ENCODE results near the gene WDR83.

Gene WDR83

GRCh38 chr19:12648088-12648487 lies 18.5 kb upstream of the WDR83 start:
- no peak for DNase-seq
- in situ Hi-C loops (cut with HindIII; ENCODE audit: low pct_ligation_motif_present, low pct_unique_long_range_greater_than_20kb, low sequenced_read_pairs): no loop called here

- no peak for DNase-seq
These were observed 16.7 kb upstream of the WDR83 start for GRCh38 chr19:12649941-12650340.

DNA sequence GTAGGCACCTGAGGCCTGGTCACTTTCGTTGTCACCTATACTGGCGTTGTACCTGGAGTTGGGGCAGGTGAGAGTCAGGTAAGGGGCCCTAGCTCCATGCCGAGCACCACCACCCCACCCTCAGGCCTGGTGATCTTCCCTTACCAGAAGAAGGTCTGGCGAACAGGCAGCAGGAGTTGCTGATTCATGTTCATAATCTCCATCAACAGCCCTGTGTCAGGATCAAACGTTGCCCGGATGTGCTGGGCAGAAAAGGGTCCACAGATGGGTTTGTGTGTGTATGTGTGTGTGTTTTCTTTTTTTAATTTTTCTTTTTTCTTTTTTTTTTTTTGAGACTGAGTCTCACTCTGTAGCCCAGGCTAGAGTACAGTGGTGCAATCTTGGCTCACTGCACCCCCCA lies 14.4 kb upstream of the WDR83 start:
- in situ Hi-C loops (cut with HindIII; ENCODE audit: low pct_ligation_motif_present, low pct_unique_long_range_greater_than_20kb, low sequenced_read_pairs): no loop called here
- DNase-seq: no peak

More at GRCh38 chr19:12649941-12650340, 16.7 kb upstream of the WDR83 start:
- in situ Hi-C loops (cut with HindIII; ENCODE audit: low pct_ligation_motif_present, low pct_unique_long_range_greater_than_20kb, low sequenced_read_pairs): no loop called here

DNA sequence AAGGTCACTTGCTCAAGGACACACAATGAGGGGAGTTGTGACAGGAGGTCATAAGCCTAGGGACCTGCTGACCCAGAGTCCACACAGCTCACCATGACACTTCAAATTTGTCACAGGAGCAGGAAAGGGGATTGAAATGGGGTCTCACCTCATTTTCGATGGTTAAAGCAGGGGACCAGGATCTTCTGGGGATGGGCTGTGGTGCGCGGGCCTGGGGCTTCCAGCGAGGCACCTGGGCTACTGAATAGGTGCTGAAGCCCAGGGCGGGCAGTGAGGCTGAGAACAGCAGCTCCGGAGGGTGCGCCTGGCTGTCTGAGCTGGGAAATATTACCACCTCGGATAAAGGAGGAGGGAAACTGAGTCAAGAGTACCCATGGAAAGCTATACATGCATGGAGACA lies 11.1 kb upstream of the WDR83 start:
- in situ Hi-C loops (cut with HindIII; ENCODE audit: low pct_ligation_motif_present, low pct_unique_long_range_greater_than_20kb, low sequenced_read_pairs): no loop called here
- DNase-seq: no peak

DNA sequence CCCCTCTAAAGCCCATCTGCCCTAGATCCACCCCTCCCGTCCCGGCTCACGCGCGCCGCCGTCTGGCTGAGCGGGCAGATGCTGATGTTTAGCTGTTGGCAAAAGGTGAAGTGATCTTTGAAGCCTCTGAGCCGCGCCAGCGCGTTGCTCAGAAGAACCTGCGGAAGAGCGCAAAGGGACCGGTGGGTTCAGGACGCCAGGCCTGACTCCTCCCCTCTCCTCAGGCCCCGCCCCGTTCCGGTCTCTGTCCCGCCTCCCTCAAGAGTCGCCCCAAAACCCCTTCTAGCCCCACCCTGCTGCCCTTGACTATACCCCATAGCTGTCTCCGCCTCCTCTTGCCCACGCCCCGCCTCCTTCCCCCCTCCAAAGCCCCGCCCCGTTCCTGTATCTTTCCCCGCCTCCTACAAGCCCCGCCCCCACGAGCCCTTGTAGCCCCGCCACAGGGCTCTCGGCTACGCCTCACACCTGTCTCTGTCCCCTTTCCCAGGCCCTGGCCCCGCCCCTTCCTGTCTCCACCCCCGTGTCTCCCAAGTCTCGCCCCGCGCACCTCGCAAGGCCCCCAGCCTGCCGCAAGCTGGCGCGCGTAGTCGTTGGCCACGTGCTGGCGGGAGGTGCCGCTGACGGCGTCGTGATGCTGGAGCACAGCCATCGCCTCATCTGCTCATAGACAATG lies 9.6 kb upstream of the WDR83 start:
- DNase-seq: no peak
- in situ Hi-C loops (cut with HindIII; ENCODE audit: low pct_ligation_motif_present, low pct_unique_long_range_greater_than_20kb, low sequenced_read_pairs): no loop called here

DNA sequence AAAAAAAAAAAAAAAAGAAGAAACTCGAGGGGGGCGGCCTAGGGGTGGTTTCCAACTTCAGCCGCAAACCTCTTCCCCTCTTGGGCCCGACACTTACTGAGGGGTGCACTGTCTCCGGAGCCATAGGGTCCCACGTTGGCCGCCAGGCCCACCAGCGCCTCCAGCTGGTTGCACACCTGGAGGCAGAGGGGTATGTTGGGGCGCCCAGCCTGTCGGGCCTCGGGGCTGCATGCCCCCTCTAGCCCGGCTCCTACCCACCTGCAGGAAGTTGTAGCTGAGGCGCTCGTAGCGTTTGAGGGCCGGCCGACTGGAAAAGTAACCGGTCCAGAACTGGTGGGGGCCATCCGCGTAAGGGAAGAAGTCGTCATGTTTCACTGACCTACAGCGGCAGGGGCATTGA lies 8.6 kb upstream of the WDR83 start:
- DNase-seq: no peak
- in situ Hi-C loops (cut with HindIII; ENCODE audit: low pct_ligation_motif_present, low pct_unique_long_range_greater_than_20kb, low sequenced_read_pairs): no loop called here

DNA sequence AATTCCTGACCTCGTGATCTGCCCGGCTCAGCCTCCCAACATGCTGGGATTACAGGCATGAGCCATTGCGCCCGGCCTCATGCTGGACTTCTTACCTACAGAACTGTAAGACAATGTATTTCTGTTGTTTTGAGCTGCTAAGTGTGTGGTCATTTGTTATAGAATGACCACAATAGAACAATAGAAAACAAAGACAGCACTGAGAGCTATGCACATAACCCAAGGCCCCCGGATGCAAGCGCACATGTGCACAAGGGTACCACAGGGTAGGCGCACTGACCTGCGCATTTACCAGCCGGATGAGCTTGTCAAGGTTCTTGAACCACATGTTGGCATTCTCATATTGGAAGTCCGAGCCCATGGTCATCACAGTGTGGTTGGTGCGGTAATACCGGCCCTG lies 5.6 kb upstream of the WDR83 start:
- no peak for DNase-seq
- in situ Hi-C loops (cut with HindIII; ENCODE audit: low pct_ligation_motif_present, low pct_unique_long_range_greater_than_20kb, low sequenced_read_pairs): no loop called here

DNA sequence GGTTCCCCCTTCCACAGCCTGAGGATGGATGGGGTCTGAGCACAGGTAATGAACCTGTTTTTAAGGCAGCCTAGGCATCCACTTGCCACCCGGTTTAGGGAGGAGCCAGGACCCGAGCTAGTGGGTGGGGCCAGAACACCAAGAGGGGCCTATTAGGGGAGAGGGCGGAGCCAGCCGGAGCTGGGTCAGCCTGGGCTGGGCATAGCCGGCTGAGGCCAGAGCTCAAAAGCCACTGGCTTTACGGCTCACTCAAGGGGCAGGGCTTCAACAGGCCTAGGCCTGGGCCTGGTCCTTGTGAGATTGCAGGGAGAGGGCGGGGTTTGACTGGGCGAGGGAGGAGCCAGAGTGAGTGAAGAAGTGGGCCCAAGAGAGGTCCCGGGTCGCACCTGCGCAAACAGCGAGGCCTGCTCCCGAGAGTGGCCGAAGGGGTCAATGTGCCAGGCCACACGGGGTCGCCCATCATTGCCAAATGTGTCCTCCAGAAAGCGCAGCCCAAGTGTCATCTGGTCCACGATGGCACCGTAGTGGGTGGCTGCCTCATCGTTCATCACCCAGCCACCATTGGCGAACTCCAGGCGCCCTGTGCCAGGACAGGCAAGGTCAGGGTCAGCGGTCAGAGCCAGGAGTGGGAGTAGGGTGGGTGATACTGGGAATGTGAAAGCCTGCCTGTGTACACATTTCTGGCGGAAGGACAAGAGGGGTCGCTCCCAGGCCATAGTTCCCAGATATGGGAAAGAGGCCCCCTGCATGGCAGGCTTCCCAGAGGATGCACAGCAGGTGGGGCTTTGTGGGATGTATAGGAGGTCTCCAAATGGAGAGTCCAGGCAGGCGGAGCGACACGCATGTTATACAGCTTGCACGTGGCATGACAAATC lies 2.0 kb upstream of the WDR83 start:
- in situ Hi-C loops (cut with HindIII; ENCODE audit: low pct_ligation_motif_present, low pct_unique_long_range_greater_than_20kb, low sequenced_read_pairs): no loop called here
- no peak for DNase-seq

GRCh38 chr19:12665281-12665573 lies 1.4 kb upstream of the WDR83 start:
- in situ Hi-C loops (cut with HindIII; ENCODE audit: low pct_ligation_motif_present, low pct_unique_long_range_greater_than_20kb, low sequenced_read_pairs): no loop called here
- no peak for DNase-seq

GRCh38 chr19:12665671-12666264 lies 839 bp upstream of the WDR83 start:
- DNase-seq: no peak
- in situ Hi-C loops (cut with HindIII; ENCODE audit: low pct_ligation_motif_present, low pct_unique_long_range_greater_than_20kb, low sequenced_read_pairs): no loop called here

GRCh38 chr19:12667731-12668302 lies 1.2 kb downstream of the WDR83 start:
- DNase-seq: no peak
- in situ Hi-C loops (cut with HindIII; ENCODE audit: low pct_ligation_motif_present, low pct_unique_long_range_greater_than_20kb, low sequenced_read_pairs): no loop called here

GRCh38 chr19:12668346-12668745 lies 1.7 kb downstream of the WDR83 start:
- DNase-seq: no peak
- in situ Hi-C loops (cut with HindIII; ENCODE audit: low pct_ligation_motif_present, low pct_unique_long_range_greater_than_20kb, low sequenced_read_pairs): no loop called here

GRCh38 chr19:12668932-12669269 lies 2.3 kb downstream of the WDR83 start:
- in situ Hi-C loops (cut with HindIII; ENCODE audit: low pct_ligation_motif_present, low pct_unique_long_range_greater_than_20kb, low sequenced_read_pairs): no loop called here
- peak; percentile 52 for DNase-seq

DNA sequence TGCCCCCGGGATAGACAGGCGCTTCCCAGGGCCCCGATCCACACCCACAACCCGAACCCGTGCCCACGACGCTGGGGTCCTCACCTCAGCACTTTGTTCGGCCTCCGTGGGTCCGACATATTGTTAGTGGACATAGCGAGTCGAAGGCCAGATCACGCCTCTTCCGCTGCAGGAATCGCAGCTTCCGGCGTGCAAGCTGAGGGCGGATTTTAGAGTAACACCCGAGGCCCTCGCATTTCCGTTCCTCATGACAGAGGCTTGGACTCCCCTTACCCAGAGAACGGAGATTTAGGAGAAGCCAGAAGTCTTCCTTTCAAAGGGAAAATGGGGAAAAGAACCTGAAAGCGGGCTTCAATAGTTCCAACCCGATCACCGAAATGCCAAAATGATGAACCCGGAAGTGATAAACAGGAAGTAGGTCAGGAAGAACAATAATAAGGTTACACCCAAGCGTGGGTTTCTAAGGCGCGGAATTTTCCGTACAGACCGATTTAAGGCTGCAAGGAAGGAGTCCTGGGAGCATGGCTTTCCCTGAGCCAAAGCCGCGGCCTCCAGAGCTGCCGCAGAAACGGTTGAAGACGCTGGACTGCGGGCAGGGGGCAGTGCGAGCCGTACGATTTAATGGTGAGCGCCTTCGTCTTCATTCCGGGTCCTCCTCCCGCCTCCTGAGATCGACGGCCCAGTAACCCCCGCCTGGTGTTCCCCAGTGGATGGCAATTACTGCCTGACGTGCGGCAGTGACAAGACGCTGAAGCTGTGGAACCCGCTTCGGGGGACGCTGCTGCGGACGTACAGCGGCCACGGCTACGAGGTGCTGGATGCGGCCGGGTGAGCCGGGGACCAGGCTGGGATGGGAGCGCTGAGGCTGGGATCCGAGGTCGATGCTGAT lies 2.9 kb downstream of the WDR83 start:
- peak; percentile 78 for DNase-seq
- in situ Hi-C loops (cut with HindIII; ENCODE audit: low pct_ligation_motif_present, low pct_unique_long_range_greater_than_20kb, low sequenced_read_pairs): no loop called here

DNA sequence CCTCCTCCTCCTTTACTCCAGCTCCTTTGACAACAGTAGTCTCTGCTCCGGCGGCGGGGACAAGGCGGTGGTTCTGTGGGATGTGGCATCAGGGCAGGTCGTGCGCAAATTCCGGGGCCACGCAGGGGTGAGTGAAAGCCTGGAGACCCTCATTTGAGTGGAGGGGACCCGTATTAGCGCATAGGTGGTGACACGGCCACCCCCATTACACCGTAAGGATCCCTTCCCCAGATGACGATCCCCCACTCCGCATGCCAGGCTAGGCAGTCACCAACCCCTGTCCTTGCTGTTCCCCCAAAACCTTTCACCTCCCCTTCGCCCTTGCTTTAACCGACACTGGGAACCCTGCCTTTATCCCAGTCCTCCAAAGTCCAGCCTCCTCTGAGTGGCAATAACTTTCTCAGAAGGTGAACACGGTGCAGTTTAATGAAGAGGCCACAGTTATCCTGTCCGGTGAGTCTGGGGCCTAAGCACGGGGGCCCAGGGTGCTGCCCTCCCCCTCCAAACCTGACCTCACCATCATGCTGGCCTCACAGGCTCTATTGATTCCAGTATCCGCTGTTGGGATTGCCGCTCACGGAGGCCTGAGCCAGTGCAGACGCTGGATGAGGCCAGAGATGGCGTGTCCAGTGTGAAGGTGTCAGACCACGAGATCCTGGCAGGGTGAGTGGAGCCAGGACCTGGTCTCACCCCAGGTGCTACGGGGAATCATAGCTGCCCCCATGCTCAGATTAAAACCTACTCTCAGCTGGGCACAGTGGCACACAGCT lies 3.7 kb downstream of the WDR83 start:
- DNase-seq: no peak
- in situ Hi-C loops (cut with HindIII; ENCODE audit: low pct_ligation_motif_present, low pct_unique_long_range_greater_than_20kb, low sequenced_read_pairs): no loop called here

GRCh38 chr19:12672744-12673143 lies 6.1 kb downstream of the WDR83 start:
- DNase-seq: no peak
- in situ Hi-C loops (cut with HindIII; ENCODE audit: low pct_ligation_motif_present, low pct_unique_long_range_greater_than_20kb, low sequenced_read_pairs): no loop called here

DNA sequence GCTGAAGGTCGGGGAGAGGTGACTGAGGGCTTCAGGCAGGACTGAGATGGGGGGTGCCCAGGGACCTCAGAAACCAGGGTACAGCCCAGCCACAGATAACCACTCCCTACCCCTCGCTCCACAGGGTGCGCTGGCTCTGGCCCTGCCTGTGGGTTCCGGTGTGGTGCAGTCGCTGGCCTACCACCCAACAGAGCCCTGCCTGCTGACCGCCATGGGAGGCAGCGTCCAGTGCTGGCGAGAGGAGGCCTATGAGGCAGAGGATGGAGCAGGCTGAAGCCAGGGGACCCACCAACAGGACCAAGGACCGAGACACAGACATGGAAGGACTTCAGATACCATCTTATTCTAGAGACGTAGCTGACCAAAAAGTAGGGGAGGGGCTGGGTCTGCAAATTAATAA lies 8.8 kb downstream of the WDR83 start:
- in situ Hi-C loops (cut with HindIII; ENCODE audit: low pct_ligation_motif_present, low pct_unique_long_range_greater_than_20kb, low sequenced_read_pairs): no loop called here

DNA sequence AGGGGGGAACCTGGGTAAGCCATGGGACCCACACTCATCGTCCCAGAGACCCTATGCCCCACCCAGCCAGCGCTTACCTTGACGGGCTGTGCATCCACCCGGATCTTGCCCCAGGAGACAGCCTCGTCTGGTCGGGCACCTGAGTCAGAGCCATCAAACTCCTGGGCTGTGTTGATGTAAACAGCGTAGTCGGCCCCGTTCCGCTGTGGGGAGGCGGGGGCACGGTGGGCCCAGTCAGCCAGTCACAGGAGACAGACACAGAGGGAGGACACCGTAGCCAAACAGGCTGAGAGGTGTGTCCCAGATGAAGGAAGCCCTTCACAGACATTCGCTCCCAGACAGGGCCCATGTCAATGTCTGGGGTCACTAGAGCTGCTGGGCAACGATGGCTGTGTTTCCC lies 9.3 kb downstream of the WDR83 start:
- DNase-seq: no peak
- in situ Hi-C loops (cut with HindIII; ENCODE audit: low pct_ligation_motif_present, low pct_unique_long_range_greater_than_20kb, low sequenced_read_pairs): no loop called here

More for the DNA sequence above, 8.8 kb downstream of the WDR83 start:
- no peak for DNase-seq
